ENCODE data around the gene EXOC2.

Gene EXOC2

GRCh38 chr6:492178-492577, 200.8 kb downstream of the EXOC2 start:
- DNase-seq: no peak

DNA sequence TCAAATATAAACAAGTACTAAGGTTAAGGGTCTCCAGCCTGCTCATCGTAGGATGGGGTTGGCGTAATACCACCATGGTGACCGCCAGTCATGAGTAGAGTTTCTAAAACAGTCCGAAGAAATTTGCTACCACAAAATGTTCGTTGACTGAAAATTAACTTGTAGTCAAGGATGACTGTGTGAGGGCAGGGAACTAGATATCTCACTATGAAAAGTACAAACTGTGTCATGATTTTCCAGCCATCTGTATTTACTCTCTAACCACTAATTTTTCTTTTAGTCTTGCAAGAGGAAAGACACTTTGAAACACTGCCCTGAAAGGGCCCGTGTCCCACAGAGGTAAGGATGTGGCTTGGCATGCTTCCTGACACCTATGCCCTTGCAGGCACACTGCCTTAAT, 201.7 kb downstream of the EXOC2 start:
- DNase-seq: no peak

DNA sequence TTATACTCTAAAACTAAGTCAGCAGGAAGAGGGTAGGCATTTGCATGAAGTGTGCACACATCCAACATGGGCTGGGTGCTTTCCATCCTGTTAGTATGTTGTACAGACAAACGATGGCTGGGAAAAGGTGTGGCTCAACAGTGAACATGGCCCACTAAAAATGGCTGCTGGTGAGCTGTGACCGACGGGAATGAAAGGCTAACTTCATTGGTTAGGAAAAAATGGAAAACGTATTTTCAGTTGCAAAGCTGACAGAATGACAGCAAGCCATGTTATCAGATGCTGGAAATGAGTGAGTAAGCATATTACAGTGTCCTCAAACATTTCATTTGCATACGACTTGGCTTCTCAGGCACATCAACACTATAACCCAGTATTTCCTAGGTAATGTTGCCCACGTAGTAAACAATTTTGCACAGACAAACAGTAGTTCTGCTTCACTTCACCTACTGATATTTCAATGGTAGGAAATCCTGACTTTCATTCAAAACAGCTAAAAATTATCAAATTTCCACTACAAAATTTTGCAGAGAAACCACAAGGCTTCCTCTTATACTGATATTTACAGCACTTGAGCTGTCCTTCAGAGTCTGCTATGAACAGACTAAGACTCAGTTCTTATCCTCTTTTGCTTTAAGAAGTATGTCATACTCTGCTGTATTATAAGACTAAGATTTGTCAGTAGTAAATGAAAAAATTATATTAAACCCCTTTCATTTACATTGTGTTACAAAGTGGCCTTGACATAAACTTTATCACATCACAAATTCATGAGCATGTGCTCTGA, 202.5 kb downstream of the EXOC2 start:
- no peak for DNase-seq

DNA sequence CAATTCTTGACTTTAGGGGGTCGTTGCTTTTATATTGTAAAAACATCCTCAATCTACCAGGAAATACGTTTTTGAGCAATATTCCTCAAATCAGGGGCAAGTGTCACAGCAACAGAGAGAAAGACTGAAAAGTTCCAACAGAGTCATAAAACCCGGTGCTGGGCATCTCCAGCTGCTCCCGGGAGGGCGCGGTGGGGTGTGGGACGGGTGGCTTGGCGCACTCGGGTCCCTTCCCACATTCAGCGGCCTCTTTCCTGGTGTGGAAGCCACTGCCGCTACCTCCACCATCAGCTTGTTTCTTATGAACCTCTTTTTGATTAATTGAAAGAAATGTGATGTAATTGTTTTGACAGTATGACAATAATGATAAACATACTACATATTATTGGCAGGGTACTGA, 203.2 kb downstream of the EXOC2 start:
- no peak for DNase-seq

GRCh38 chr6:489001-489400, 203.9 kb downstream of the EXOC2 start:
- no peak for DNase-seq

DNA sequence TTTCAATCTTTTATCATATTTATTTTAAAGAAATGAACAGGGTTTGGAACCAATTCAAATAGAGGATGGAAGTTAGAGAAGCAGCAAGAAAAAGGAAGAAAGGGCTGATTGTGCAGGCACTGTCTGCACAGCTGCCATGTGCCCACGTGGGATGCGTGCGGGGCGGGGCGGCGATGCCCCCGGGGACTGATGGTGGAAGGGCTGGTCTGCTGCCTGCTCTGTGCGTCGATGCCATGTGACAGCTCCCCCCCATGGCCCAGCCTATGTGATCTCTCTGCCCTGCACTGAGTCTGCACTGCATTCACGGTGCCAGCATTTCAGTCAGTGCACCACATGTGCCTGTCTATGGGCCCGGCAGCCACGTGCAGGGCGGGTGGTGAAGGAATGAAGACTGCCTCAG, 205.0 kb downstream of the EXOC2 start:
- DNase-seq: no peak

DNA sequence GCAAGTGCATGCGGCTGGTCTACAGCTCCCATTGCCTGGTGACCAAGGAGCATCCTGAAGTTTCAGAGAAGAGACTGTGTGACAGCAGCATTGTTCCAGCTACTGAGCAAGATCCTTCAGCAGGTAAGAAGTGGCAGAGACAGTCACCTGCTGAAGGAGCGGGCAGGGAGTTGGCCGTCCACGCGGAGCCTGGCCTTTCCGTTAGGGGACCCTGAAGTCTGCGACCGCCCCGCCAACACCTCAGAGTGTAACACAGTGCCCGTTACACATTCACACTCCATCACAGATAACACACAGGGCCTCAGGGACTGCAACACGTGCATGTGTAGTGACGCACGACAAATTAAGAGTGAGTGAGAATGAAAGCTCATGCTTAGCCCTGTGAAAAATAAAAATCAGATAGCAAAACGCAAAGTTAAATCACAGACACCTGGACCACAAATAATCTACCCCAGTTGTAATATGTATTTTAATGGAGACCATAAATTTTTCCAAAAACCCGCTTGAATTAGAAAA, 207.2 kb downstream of the EXOC2 start:
- no peak for DNase-seq

DNA sequence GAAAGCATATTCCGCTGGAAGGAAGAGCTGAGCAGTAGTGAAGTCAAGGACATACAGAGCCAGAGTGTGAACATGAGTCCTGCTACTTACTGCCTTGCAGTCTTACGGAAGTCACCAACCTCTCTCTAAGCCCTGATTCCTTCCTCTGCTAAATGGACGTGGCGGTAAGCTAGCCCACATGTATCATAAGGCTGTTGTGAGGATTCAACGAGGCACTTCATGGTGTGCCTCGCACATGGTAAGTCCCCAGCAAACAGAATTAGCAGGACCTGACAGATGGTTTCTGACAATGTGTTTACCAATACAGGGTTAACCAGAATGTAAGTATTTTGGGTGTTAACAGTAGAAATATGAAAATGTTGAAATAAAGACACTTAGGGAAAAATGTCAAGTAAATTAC, 208.2 kb downstream of the EXOC2 start:
- DNase-seq: no peak

GRCh38 chr6:484086-484745, 208.7 kb downstream of the EXOC2 start:
- DNase-seq: no peak

GRCh38 chr6:475314-475713, 217.6 kb downstream of the EXOC2 start:
- DNase-seq: no peak

DNA sequence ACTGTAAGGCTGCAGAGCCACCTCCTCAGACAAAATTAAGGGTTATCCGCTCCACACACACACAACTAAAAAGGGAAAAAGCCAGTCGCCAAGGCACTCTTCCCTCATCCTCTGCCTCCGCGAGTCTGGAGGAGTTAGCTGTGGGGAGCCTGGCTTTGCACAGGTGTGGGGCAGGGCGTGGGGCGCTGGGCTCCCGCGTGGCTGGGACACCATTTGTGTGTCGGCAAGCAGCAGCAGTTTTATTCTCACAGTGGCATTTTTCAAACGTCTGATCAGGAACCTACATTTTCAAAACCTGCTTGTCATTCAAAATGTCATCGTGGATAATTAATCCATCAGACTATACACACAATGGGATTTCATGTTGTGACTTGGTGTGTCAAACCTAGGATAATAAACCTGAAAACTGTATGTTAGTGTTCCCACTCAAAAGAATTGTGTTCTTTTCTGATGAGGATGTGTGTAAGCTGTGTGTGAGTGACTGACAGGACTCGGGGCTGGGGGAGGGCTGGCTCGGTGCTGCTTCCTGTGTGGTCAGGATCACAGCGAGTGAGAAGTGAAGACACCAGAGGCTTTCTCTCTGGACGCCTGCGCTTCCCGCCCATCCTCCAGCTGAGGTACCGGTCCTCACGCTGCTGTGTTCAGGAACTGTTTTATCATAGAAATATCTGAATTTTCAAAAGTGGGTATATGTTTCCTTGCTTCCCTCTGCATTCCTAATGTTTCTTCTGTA, 218.3 kb downstream of the EXOC2 start:
- peak; percentile 12 for DNase-seq

- no peak for DNase-seq
Observed at GRCh38 chr6:473768-474452, 219.0 kb downstream of the EXOC2 start.

DNA sequence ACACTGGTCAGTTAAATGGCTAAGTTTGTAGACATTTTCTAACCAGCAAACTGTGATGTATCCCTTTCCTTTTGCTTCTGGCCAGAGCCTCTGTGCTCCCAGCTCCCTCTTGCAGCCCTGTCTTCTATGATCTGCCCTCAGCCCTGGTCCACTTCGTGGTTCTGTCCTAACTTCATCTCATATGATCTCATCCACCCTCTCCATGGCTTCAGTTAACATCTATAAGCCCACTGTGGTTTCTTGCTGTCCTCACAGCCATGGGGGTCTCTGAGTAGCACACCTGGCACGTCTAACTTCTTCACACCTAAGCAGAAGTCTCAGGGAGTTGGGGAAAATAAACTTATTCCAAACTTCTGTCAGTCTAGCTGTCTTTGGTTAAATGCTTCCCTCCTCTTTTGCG, 219.6 kb downstream of the EXOC2 start:
- DNase-seq: no peak

- DNase-seq: no peak
Observed at GRCh38 chr6:470901-471448, 222.0 kb downstream of the EXOC2 start.

- DNase-seq: no peak
Observed at GRCh38 chr6:470051-470900, 222.7 kb downstream of the EXOC2 start.

DNA sequence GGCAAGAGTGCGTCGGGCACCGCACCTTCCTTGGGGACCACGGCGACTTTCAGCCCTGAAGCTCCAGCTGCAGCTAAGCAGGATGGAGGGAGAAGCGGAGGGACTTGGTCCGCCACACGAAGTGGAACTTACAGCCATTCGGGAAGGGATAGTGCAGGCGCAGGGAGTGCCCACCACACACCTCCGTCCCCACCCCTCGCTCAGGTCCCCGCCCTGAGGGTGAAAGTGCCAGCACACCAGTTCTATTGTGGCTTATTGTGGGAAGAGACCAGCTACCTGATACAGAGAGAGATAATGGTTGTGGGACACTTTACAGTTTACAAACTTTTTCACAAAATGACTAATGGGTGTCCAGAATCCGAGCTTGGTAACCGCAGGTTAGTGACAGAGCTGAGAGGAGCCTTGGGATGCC, 225.3 kb downstream of the EXOC2 start:
- DNase-seq: no peak

DNA sequence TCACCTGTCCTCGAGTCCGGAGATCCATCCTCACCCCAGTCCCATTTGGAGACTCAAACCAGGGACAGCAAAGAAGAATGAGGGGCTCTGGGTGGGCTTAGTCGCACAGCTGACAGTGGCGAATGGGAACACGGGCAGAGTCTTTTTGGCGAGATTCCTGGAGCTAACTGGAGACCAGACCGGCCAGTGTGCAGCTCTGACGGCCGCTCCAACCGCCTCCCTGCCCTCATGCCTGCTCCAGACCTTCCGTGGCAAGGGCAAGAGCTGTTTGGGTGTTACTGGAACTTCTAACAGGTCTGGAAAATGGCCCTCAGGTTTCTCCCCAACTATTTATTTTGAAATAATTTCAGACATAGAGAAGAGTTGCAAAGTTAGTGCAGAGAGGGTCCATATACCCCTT, 225.8 kb downstream of the EXOC2 start:
- DNase-seq: no peak

GRCh38 chr6:466564-466963, 226.4 kb downstream of the EXOC2 start:
- DNase-seq: no peak

DNA sequence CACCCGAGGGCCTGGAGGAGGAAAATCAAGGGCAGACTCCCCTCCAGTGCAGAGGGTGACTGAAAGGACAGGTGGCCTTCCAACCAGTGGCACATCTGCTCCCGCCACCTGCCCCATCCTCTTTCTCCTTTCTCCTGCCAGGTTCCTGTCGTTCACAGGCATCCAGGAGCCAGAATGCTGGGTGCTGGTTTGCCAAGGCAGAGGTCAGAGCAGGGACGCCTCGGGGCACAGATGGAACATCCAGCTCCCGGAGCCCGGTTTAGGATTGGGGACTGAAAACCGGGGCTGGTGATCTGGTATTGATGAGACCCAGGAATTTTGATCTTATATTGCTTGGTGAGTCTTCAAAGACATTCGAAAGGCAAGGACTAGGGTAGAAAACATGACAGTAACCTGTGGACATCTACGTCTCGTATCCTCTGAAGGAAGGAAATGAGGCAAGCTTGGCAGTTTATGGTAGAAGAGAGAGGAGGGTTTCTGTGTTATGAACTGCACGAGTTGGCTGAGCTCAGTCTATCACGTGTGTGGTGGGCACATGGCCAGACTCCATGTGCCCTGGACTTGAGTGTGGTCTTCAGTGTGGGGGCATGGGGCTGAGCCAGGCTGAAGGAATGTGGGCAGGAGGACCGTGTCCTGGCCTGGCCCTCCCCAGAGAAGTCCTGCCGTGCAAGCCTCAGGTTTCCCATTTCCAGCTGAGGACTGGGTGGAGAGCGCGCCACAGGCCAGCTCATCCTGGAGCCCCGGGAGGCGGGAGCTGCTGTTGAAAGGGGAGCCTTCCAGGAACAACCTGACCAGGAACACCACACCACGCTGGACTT, 227.2 kb downstream of the EXOC2 start:
- DNase-seq: no peak

- no peak for DNase-seq
Observed at GRCh38 chr6:456887-457286, 236.1 kb downstream of the EXOC2 start.

All from fibroblast of skin of scalp (primary cell).